Peyer's patch (tissue), 4 donors: ENCODE measurements around the gene SSH2. TPM values are rescaled to one million over a fixed set of nuclear protein-coding genes. Genes with fewer than 3 reads are reported as not detected.

Experiments
- DNase-seq, 3 donors: peaks; one replicate each; pipeline ENCODE4 v3.0.0-alpha.2; 2017 to 2019
- H3K27ac ChIP-seq, 4 donors: fragments of 200-600 bp; sonication (generic); one replicate each; pipeline ENCODE4 v1.5.1; 2016 to 2019
- H3K27me3 ChIP-seq, 2 donors: fragments of 200-600 bp; sonication (generic); one replicate each; pipeline ENCODE4 v1.5.1; 2019
- H3K36me3 ChIP-seq, 3 donors: fragments of 200-600 bp; sonication (generic); one replicate each; pipeline ENCODE4 v1.5.1; 2016 to 2019
- H3K4me1 ChIP-seq, 4 donors: fragments of 200-600 bp; sonication (generic); one replicate each; pipeline ENCODE4 v1.5.1; 2016 to 2019
- H3K4me3 ChIP-seq, 4 donors: fragments of 200-600 bp; sonication (generic); 1 replicate in 3 of 4; 2 replicates in 1 of 4; pipeline ENCODE4 v1.5.1; 2016 to 2019; ENCODE audit warnings: mild to moderate bottlenecking in 1 of 4
- H3K9me3 ChIP-seq, 4 donors: fragments of 200-600 bp; sonication (generic); one replicate each; pipeline ENCODE4 v1.5.1; 2016 to 2019; ENCODE audit warnings: mild to moderate bottlenecking in 1 of 4
- POLR2A ChIP-seq, 2 donors: fragments of 450-650 bp; IDR thresholded peaks; one replicate each; pipeline ENCODE4 v1.5.1; 2017; ENCODE audit warnings: antibody characterized with exemption in 2 of 2, mild to moderate bottlenecking in 2 of 2, moderate library complexity in 2 of 2
- small RNA-seq, 2 donors: library from RNA; depleted of rRNA; stranded (forward); fragments of <200 nt; gene quantifications; one replicate each; pipeline ENCODE3, GENCODE V24; 2016
- total RNA-seq, 4 donors: library from RNA; depleted of rRNA; stranded (reverse); fragments of >200 nt; gene quantifications; one replicate each; pipeline ENCODE4 v1.1.0, GENCODE V29; 2016
- TF ChIP-seq, protein P1 (sequence below), 6 experiments: fragments of 450-650 bp in 4 of 6; fragments of 200-600 bp in 2 of 6; sonication (generic) in 1 of 6; IDR thresholded peaks; one replicate each; pipeline ENCODE4 v1.5.1; 2017 to 2019; ENCODE audit warnings: antibody characterized with exemption in 6 of 6, mild to moderate bottlenecking in 3 of 6, moderate library complexity in 1 of 6

SSH2 gene
- total RNA-seq, 4 donors from 2014 or later, result 45.4 to 139 (median 58.2) TPM

DNA sequence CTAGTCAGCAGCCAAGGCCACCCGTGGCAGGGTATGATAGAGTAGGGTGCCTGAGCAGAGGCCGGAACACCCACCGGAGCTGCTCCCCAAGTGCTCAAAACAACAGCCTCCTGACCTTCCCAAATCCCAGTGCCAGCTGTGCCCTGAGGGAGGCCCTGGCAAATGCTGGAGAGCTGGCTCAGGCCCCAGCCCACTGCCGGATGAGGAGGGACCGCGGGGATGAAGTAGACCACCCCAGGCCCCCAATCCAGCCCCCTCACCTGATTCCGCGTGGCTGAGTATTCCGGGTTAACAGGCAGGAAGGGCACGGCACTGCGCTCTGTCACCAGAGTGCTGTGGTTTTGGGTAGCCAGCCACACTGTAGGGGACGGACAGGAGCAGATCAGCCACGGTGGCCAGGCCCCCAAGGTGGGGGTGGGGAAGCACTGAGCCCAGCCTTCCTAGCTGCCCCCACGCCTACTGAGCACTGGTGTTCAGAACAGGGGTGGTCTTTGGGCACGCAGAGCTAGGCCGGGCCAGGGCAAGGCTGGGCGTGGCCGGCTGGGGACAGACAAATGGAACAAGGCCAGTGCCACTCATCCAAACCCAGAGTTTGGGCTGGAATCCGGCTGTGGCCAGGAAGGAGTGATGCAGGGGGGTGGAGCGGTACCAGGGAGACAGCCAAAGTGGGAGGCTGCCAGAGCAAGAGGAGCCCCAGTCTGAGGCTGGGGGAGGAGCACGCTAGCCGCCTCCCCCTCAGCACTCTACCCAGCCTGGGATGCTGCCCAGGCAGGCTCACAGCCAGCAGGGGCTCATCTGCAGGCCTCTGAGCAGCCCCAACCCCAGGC, 352.4 kb downstream of the SSH2 start:
- TF ChIP-seq POLR2A (IDR thresholded peaks at IDR 0.05), result no peak
- TF ChIP-seq, protein P1, sequence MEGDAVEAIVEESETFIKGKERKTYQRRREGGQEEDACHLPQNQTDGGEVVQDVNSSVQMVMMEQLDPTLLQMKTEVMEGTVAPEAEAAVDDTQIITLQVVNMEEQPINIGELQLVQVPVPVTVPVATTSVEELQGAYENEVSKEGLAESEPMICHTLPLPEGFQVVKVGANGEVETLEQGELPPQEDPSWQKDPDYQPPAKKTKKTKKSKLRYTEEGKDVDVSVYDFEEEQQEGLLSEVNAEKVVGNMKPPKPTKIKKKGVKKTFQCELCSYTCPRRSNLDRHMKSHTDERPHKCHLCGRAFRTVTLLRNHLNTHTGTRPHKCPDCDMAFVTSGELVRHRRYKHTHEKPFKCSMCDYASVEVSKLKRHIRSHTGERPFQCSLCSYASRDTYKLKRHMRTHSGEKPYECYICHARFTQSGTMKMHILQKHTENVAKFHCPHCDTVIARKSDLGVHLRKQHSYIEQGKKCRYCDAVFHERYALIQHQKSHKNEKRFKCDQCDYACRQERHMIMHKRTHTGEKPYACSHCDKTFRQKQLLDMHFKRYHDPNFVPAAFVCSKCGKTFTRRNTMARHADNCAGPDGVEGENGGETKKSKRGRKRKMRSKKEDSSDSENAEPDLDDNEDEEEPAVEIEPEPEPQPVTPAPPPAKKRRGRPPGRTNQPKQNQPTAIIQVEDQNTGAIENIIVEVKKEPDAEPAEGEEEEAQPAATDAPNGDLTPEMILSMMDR (IDR thresholded peaks at IDR 0.05), result no peak
- no peak overlapping the region for H3K4me3 ChIP-seq
- peaks cover 0 to 29% (median 11%) of the 10 kb centered on the region in 4 donors for H3K4me1 ChIP-seq
- H3K9me3 ChIP-seq, result no peaks in the 10 kb centered on the region
- no peaks in the 10 kb centered on the region for H3K27me3 ChIP-seq
- peaks cover 0 to 70% (median 0%) of the 10 kb centered on the region in 3 donors for H3K36me3 ChIP-seq
- H3K27ac ChIP-seq, result no peak overlapping the region
- no peak for DNase-seq

DNA sequence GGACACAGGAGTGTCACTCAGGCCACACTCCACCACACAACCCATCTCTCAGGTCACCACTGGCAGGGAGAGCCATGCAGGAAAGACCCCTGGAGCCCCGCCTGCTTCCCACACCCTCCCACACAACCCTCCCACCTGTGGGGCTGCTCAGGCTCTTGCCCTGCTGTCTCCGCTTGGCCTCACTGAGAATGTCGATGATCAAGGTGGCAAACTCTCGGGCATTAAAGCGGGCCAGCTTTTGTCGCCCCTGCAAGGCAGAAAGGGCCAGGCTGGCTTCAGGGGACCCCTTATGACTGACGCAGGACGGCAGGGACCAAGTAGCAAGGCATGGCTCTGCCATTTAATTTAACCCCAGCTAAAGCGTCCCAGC, 353.0 kb downstream of the SSH2 start:
- no peak overlapping the region for H3K27ac ChIP-seq
- no peaks in the 10 kb centered on the region for H3K27me3 ChIP-seq
- peaks cover 0 to 65% (median 0%) of the 10 kb centered on the region in 3 donors for H3K36me3 ChIP-seq
- no peak overlapping the region for H3K4me3 ChIP-seq
- TF ChIP-seq POLR2A (IDR thresholded peaks at IDR 0.05), result no peak
- TF ChIP-seq, protein P1 (IDR thresholded peaks at IDR 0.05), result no peak
- peaks cover 0 to 35% (median 11%) of the 10 kb centered on the region in 4 donors for H3K4me1 ChIP-seq
- DNase-seq, result no peak
- no peaks in the 10 kb centered on the region for H3K9me3 ChIP-seq

DNA sequence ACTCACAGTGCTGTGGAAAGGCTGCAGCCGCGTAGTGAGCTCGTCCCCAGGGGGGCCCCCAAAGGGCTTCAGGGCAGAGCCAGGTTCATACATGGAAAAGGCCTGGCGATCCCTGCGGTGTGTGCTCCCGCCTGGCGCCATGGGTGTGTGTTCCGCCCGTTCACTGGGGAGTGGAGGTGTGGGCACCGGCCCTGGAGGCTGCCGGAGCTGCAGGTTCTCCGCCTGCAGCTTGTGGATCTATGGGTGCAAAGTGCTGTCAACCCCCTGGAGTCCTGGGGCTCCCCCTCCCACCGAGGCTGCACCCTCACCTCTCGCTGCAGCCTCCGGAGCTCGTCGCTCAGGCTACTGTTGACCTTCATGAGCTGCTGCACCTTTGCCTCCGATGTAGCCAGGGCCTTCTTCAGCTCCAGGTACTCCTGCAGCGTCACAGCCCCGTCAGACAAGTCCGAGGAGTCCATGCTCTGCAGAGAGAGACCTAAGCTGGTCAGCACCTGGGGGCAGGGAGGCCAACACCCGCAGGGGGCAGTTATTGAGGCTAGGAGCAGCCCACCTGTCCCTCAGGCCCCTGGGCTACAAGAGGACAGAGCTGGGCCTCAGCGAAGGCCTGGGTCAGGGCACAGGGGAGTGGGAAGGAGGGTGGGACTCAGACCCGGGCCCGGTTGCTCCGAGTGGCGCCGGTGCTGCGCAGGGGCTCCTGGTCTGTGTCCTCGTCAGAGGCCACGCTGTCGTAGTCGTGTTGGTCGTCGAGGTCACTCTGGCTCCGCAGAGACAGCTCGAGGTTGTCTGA, 353.6 kb downstream of the SSH2 start:
- Histone ChIP-seq H3K4me3 (no peak overlapping the region), H3K27ac (no peak overlapping the region), H3K36me3 (peaks cover 0 to 59% (median 0%) of the 10 kb centered on the region in 3 donors), H3K4me1 (peaks cover 0 to 35% (median 11%) of the 10 kb centered on the region in 4 donors), H3K27me3 (no peaks in the 10 kb centered on the region), H3K9me3 (no peaks in the 10 kb centered on the region)
- no peak for DNase-seq
- TF ChIP-seq, protein P1 (IDR thresholded peaks at IDR 0.05), result no peak
- no peak for TF ChIP-seq POLR2A (IDR thresholded peaks at IDR 0.05)

Small RNA genes lying within 50 kb of the gene (small RNA-seq; reads per million reads assigned to genes)
- 0 reads per million in 2 donors for gene RF00156
- gene RF01210, result 0 reads per million in 2 donors
- gene RNU6-920P, result 0 reads per million in 2 donors

Other genes starting within 250 kb of the SSH2 start
- 1 to 10 TPM in 3 of 4 donors, under 1 TPM in 1; 0.53 to 5.8 (median 1.6) TPM for gene EFCAB5, start 11.4 kb upstream of the SSH2 start, total RNA-seq
- gene NSRP1, start 186.6 kb upstream of the SSH2 start, total RNA-seq, result 100 to 1,000 TPM in 1 of 4 donors, 10 to 100 TPM in 3; 16.5 to 134 (median 30.6) TPM